ENCODE results near the gene MAGI2. TPM values are rescaled to one million over a fixed set of nuclear protein-coding genes. Genes with fewer than 3 reads are reported as not detected.

MAGI2 gene
- total RNA-seq, 1 experiment from 2014 or later, result 14.3 TPM

GRCh38 chr7:79425665-79426064 is 27.8 kb downstream of the MAGI2 start:
- H2BK5ac ChIP-seq (ENCODE audit: insufficient read length, low read length), result no peak overlapping the region
- no peak for TF ChIP-seq CTCF (conservative IDR thresholded peaks at IDR 0.05)
- no peak overlapping the region for H4K91ac ChIP-seq (ENCODE audit: insufficient read length, low read depth, low read length)
- H2BK120ac ChIP-seq (ENCODE audit: low read depth, low read length, poor library complexity, severe bottlenecking), result no peak overlapping the region
- Mint-ChIP-seq H3K4me1 (no peaks in the 10 kb centered on the region), H3K9me3 (no peaks in the 10 kb centered on the region), H3K4me3 (no peak overlapping the region), H3K36me3 (ENCODE audit: insufficient read depth in 1 of 3, low read depth in 3 of 3) (no peaks in the 10 kb centered on the region), H3K27ac (no peak overlapping the region), H3K27me3 (ENCODE audit: low read depth) (peaks cover 3% of the 10 kb centered on the region)
- H2BK15ac ChIP-seq (ENCODE audit: low read depth, low read length), result no peak overlapping the region
- H3K23ac ChIP-seq (ENCODE audit: insufficient read length, low read depth, low read length), result no peak overlapping the region
- no peak overlapping the region for H3T11ph ChIP-seq (ENCODE audit: low read length)
- no peaks in the 10 kb centered on the region for H3K9me3 ChIP-seq (ENCODE audit: control insufficient read depth, low read depth, low read length)
- no peaks in the 10 kb centered on the region for H3K27me3 ChIP-seq (ENCODE audit: insufficient read depth, low read length)
- H3K79me1 ChIP-seq (ENCODE audit: insufficient read depth, low read depth, low read length, poor library complexity, severe bottlenecking), result no peaks in the 10 kb centered on the region
- no peaks in the 10 kb centered on the region for H3K23me2 ChIP-seq (ENCODE audit: insufficient read length, low read depth, low read length, poor library complexity, severe bottlenecking)
- H4K5ac ChIP-seq (ENCODE audit: insufficient read length, low read depth, low read length), result no peak overlapping the region
- no peak overlapping the region for H2AFZ ChIP-seq (ENCODE audit: low read length)
- H3K9ac ChIP-seq (ENCODE audit: extremely low read depth, insufficient read length, low read length), result no peak overlapping the region
- no peaks in the 10 kb centered on the region for H3K79me2 ChIP-seq (ENCODE audit: insufficient read depth, low read length)
- H3K4ac ChIP-seq (ENCODE audit: low read depth, low read length), result no peak overlapping the region
- H3K27ac ChIP-seq (ENCODE audit: insufficient read length, low read depth, low read length), result no peak overlapping the region
- H3K56ac ChIP-seq (ENCODE audit: insufficient read length, low read depth, low read length), result no peak overlapping the region
- no peak overlapping the region for H3K4me2 ChIP-seq (ENCODE audit: insufficient read depth, insufficient read length, low read length)
- H3K14ac ChIP-seq (ENCODE audit: insufficient read depth, low read length), result no peak overlapping the region
- H2AK5ac ChIP-seq (ENCODE audit: insufficient read length, low read length), result no peak overlapping the region
- no CpG with 5 or more reads among the region's 7 CpGs for WGBS (ENCODE audit: extremely low coverage, insufficient read length, low lambda C conversion rate)
- H3K4me1 ChIP-seq (ENCODE audit: insufficient read depth, low read length), result no peaks in the 10 kb centered on the region
- no peak overlapping the region for H4K8ac ChIP-seq (replicated peaks; ENCODE audit: insufficient read length, low read depth, low read length)
- H2BK12ac ChIP-seq (ENCODE audit: insufficient read length, low read depth, low read length), result no peak overlapping the region
- DNase-seq, result no peak
- H3K18ac ChIP-seq (ENCODE audit: insufficient read length, low read depth, low read length), result no peak overlapping the region
- no peak overlapping the region for H2BK20ac ChIP-seq (ENCODE audit: low read depth, low read length, poor library complexity, severe bottlenecking)
- no peaks in the 10 kb centered on the region for H4K20me1 ChIP-seq (ENCODE audit: control insufficient read depth, insufficient read depth, insufficient read length)
